Activated T-helper 1 cell treated with Interleukin-2 at 50 U/mL for 16 hours (primary cell): ENCODE data around the gene ITPKC.

Experiments used
- DNase-seq: peaks from one replicate; pipeline ENCODE4 v3.0.0-alpha.2; 2020; ENCODE audit warnings: low read depth

The ITPKC gene

GRCh38 chr19:40690693-40691420, 26.1 kb upstream of the ITPKC start:
- peak; percentile 82 for DNase-seq

- no peak for DNase-seq
Measured at GRCh38 chr19:40691421-40692211, 25.3 kb upstream of the ITPKC start.

- no peak for DNase-seq
Measured at GRCh38 chr19:40692212-40692551, 24.7 kb upstream of the ITPKC start.

GRCh38 chr19:40693150-40693788, 23.6 kb upstream of the ITPKC start:
- DNase-seq: no peak

- DNase-seq: no peak
Measured at GRCh38 chr19:40693896-40694295, 23.0 kb upstream of the ITPKC start.

- no peak for DNase-seq
Measured at GRCh38 chr19:40695881-40696280, 21.0 kb upstream of the ITPKC start.

- no peak for DNase-seq
Measured at GRCh38 chr19:40697007-40697406, 19.9 kb upstream of the ITPKC start.

- DNase-seq: no peak
Measured at GRCh38 chr19:40700083-40700482, 16.8 kb upstream of the ITPKC start.

GRCh38 chr19:40701758-40702157, 15.2 kb upstream of the ITPKC start:
- no peak for DNase-seq

GRCh38 chr19:40702337-40703012, 14.4 kb upstream of the ITPKC start:
- no peak for DNase-seq

GRCh38 chr19:40703029-40703755, 13.7 kb upstream of the ITPKC start:
- DNase-seq: no peak

GRCh38 chr19:40704491-40705361, 12.2 kb upstream of the ITPKC start:
- no peak for DNase-seq

- DNase-seq: no peak
Measured at GRCh38 chr19:40705362-40705651, 11.6 kb upstream of the ITPKC start.

- DNase-seq: no peak
Measured at GRCh38 chr19:40705950-40706619, 10.8 kb upstream of the ITPKC start.

- DNase-seq: no peak
Measured at GRCh38 chr19:40707615-40708014, 9.3 kb upstream of the ITPKC start.

- DNase-seq: no peak
Measured at GRCh38 chr19:40709817-40710216, 7.1 kb upstream of the ITPKC start.

- DNase-seq: no peak
Measured at GRCh38 chr19:40713939-40714338, 3.0 kb upstream of the ITPKC start.

GRCh38 chr19:40714441-40715299, 2.2 kb upstream of the ITPKC start:
- DNase-seq: peak; percentile 85

GRCh38 chr19:40716031-40716481, 856 bp upstream of the ITPKC start:
- peak; percentile 43 for DNase-seq
